Fibroblast of peridontal ligament (primary cell): ENCODE results near the gene FADS6.
A peak's percentile ranks its signal among the peaks of the same experiment; 100 is the strongest.

ENCODE experiments used
- DNase-seq: peaks from one replicate; pipeline ENCODE4 v3.0.0-alpha.2; 2010; ENCODE audit errors: extremely low read depth

FADS6 gene

DNA sequence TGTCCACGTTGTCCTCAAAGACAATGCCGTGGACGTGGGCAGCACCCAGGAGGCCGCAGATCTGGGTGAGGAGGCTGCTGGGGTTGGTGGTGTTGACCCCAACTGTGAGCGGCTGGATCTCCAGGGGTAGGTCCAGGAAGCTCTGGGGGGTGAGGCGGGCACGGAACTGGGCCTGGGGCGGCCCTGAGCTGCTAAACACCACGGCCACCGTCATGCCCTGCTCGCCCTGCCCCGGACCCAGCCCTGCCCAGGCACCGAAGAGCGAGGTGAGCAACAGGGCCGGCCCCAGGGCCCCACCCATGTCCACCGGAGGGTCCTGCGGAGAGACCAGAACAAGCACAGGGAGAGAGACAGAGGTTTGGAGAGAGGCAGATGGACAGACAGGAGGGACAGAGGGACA lies 38.6 kb downstream of the FADS6 start:
- DNase-seq, result no peak

- DNase-seq, result no peak
Observed at GRCh38 chr17:74853669-74854068, 39.8 kb downstream of the FADS6 start.

DNA sequence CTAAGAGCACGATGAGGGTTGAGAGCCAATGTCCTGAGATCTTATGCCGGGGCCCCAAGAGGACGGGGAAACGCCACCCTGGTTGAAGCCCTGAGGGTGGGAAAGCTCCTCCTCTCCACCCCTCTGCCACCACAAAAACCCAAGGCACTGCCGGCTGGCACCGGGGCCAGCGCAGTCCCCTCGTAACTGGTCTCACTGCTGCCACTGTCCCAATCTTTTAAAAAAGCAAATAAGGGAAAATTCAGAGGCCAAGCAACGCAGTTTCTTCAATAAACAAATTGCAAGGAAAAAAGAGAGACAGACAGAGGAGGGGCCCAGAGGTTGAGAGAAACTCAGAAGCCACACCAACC lies 40.4 kb downstream of the FADS6 start:
- DNase-seq, result no peak

DNA sequence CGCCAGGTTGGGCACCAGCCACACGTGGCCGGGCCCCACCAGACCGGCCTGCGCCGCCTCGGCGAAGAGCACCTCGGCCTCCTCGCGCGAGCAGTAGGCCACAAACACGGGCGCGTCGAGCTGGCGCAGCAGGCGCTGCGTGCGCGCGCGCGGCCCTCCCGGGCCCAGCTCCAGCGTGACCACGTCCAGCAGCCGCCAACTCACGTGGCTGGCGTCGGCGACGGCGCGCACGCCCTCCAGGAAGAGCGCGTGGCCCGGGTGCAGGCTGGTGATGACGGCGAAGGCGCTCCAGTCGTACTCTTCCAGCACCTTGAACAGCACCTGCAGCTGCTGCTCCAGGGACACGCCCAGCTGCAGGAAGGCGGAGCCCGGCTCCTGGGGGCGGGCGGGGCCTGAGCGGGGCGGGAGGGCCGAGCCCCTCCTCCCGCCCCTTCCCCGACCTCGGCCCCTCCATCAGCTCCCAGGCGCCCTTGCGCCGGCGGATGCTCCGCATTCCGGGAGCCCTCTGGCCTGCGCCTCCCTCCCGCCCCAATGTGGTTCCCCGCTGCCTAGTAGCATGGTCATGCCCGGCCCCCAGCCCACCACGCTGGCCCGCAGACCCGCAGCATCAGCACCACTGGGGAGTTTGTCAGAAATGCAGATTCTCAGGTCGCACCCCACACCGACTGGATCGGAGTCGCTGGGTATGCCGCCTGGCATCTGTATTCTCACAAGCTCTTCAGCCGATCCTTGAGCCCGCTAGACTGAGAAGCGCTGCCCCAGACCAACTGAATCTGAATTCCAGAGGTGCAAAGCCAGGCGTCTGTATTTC lies 41.0 kb downstream of the FADS6 start:
- DNase-seq, result no peak

DNA sequence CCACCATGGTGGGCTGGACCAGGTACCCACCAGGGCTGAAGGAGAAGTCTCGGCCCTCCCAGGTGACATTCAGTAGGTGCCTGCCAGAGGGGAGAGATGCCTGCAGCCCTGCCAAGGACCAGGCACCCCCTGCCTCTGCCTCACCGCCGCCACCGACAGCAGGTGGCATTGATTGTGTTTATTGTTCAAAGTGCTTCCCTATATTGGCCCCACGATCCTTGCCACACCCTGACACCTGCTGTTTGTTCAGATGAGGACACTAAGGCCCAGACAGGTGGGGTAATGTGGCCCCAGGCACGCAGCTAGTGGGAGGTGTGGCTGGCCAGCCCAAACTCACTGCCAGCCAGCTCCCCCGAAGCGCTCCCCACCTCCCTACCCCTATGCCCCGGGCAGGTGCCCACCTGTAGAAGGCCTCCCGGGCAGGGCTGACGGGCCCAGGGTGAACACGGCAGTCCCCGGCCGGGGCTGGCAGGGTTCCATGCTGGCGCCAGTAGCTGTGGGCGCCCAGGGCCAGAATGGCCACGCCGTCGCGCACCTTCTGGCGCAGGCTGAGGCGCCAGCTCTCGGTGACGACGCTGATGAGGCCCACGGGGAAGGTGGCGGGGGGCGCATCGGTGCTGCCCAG lies 41.7 kb downstream of the FADS6 start:
- no peak for DNase-seq

GRCh38 chr17:74850914-74851313 lies 42.5 kb downstream of the FADS6 start:
- no peak for DNase-seq

DNA sequence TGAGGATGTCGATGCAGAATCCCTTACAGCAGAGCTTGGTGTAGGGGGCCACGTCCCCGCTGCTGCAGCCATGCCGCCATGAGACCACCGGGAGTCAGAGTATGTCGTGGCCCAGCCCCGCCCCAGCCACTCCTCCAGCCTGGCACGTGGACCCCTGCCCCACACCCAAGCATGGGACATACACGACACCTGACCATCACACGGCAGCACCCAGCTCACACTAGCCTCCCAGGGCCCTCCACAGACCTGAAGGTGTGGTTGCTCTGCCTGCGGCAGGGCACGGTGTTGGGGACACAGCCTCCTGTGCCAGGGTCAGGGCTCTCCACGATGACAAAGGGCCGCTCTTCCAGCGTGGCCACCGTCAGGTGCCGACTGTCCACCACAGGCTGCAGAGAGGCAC lies 43.1 kb downstream of the FADS6 start:
- DNase-seq, result no peak

DNA sequence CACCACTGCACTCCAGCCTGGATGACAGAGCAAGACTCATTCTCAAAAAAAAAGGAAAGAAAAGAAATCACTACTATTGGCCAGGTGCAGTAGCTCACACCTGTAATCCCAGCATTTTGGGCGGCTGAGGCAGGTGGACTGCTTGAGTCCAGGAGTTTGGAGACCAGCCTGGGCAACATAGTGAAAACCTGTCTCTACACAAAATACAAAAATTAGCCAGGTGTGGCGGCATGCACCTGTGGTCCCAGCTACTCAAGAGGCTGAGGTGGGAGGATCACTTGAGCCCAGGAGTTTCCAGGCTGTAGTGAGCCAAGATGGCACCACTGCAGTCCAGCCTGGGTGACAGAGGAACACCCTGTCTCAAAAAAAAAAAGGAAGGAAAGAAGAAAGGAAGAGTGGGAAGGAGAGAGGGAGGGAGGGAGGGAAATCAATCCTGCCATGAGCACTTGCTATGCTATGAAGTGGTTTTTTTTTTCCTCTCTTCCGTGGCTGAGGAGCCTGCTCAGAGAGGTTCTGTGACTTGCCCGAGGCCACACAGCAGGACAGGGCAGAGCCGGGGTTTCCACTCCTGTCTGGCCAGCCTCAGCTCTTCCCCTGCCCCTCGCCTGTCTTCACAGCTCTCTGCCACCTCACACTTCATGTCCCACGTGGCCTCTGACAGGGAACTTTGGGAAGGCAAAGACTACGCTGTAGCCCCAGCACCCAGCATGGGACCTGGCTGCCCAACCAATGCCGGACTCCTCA lies 44.6 kb downstream of the FADS6 start:
- DNase-seq, result no peak

DNA sequence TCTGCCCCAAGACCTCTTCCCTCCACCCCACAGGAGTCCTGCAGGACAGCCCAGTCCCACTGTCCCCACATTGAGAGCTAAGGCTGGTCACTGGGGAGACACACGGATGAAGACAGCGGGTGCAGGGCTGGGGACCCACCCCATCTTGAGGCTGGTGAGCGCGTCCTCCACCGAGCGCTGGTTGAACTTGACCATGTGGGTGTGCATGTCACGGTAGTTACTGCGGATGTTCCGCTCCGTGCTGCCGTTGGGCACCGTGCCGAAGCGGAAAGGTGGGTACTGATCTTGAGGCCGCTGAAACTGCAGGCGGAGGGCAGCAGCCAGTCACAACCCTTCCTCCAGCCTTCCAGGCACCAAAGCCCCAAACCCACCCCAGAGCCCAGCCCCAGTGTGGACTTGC lies 46.8 kb downstream of the FADS6 start:
- DNase-seq, result no peak

GRCh38 chr17:74843352-74843627 lies 50.1 kb downstream of the FADS6 start:
- DNase-seq, result no peak

DNA sequence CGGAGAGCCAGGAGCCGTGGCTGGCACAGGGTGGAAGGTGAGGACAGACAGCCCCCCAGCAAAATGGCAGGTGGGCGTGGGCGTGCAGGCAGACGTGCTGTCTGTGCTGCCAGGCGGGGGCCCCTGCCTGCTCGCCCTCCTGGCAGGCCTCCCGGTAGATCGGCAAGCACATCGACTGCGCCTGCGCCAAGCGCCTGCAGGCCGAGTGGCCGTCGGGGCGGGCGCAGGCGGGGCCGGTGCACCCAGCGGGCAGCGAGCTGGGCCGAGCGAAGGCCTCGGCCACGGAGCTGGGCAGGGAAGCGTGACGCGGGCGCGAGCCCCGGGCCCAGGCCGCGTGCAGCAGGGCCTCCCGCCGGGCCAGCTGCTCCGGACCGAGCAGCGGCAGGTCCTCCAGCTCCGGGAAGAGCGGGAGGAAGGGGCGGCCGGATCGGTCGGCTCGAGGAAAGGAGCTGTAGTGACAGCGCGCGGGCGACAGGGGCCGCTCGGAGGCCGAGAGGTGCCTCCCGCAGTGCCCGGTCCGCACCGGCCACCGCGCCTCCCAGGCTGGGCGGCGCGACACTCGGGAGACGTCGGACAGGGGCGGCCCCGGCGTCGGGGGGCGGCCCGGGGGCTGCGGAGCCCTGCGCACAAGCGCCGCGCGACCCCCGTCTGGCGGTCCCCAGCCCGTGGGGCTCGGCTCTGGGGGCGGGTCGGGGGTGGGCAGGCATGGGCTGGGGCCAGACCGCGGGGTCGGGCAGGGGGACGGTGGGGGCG lies 50.7 kb downstream of the FADS6 start:
- peak; percentile 44 for DNase-seq

DNA sequence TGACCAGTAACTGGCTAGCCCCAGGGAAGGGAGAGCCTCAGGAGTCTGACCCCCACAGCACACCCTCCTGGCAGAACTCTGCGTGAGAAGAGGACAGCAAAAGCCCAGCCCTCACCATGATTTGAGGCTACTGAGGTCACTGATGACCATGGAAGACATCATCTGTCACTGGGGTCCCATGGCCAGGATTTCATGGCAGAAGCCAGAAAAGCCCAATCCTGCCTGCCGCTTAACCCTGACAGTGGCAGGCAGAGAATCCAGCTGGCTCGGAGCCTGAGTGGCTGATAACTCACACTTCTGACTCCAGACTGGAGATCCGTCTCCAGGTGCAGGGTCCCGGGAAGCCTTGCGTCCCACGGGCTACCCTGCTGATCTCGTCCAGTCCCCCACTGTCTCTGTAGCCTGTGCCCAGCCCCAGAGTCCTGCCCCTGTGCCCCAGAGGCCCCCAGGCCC lies 51.3 kb downstream of the FADS6 start:
- DNase-seq, result no peak

DNA sequence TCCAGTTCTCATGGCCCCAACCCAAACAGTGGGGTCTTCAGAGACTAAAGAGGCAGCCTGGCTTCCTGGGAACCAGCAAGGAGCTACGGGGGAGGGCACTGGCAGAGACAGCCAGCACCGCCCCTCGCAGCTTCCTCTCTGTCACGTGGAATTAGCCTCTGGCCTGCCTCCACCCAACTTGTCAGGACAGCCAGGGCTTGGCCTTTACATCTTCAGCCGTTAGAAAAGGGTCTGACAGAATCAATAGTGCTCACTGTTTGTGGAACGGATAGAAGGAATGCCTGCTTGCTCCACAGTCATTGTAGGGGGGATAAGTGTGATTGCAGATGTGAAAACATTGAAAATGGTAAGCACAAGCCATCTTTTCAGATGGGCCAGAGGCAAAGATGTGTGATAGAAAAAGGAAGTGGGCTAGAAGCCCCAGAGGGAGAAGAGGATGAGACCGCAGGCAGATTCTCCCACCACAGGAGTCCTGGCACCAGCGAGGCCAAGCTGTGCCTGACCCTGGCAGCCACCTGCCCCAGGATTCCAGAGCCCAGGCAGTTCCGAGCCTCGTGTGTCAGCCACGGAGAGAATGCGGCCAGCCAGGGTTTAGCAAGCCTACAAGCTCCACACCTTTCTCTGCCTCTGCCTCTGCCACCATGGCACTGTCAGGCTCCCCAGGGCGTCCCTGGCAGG lies 52.3 kb downstream of the FADS6 start:
- peak; percentile 31 for DNase-seq

DNA sequence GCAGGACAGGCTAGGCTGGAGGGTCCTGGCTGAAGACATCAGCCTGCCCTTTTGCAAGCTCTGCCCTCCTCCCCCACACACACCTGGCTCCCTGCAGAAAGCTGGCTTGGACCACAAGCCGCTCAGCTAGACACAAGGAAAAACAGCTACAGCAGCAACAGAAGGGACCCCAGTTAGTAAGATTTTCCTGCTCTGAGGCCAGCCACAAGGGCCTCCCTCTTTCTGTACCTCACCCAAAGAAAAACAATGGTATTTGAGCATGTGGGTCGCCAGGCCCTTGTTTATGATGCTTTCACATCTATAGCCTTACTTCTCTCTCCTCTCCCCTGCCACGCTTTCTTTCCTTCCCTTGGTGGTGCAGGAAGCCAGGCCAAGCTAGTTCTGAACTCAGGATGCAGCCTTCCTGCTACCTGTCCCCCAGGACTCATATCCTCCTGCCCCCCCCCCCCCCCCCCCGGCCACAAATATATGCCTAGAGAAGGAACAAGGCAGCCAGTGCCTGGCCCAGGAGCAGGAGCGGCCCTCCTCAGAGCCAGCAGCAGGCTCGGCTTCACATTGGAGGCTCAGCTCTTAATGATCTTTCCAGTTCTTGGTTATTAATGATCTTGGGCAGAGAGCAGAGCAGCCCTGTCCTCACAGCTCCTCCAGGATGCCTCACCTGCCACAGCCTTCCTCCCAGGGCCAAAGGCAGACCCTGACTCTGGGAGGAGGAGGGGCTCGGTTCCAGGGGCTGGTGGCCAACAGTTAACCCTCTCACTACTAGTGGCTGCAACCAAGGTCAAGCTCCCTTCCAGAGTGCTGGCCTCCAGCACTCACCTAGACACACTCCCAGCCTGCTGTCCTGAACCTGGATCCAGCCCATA lies 53.2 kb downstream of the FADS6 start:
- no peak for DNase-seq

- DNase-seq, result no peak
Observed at GRCh38 chr17:74838274-74838673, 55.2 kb downstream of the FADS6 start.

GRCh38 chr17:74836691-74837467 lies 56.6 kb downstream of the FADS6 start:
- DNase-seq, result no peak

DNA sequence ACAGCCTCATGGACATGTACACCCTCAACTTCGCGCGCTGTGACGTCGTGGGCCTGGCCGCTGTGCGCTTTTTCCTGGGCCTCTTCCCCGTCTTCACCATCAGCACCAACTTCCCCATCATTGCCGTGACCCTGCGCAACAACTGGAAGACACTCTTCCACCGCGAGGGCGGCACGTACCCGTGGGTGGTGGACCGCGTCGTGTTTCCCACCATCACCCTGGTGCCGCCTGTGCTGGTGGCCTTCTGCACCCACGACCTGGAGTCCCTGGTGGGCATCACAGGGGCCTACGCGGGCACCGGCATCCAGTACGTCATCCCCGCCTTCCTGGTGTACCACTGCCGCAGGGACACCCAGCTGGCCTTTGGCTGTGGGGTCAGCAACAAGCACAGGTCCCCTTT lies 57.2 kb downstream of the FADS6 start:
- no peak for DNase-seq

GRCh38 chr17:74833501-74834377 lies 59.7 kb downstream of the FADS6 start:
- peak; percentile 2 for DNase-seq

- no peak for DNase-seq
Observed at GRCh38 chr17:74832421-74832820, 61.0 kb downstream of the FADS6 start.
